Embryonic facial prominence (tissue), 1 donor: ENCODE results near the gene NDUFS7.

Source experiments
- DNase-seq: peaks from one replicate; pipeline ENCODE4 v3.0.0-alpha.2; 2016; ENCODE audit errors: extremely low spot score

The NDUFS7 gene

GRCh38 chr19:1383312-1384084 lies at the start of gene NDUFS7:
Gene NDUFS7, plus strand, starts transcription at chr19:1383907. Its CDS starts 20 bp downstream, at chr19:1383927.
- peak; percentile 85 for DNase-seq

- no peak for DNase-seq
Measured at GRCh38 chr19:1336079-1336684, 47.5 kb upstream of the NDUFS7 start.

- no peak for DNase-seq
Measured at GRCh38 chr19:1340681-1341469, 42.8 kb upstream of the NDUFS7 start.

- no peak for DNase-seq
Measured at GRCh38 chr19:1343041-1343440, 40.7 kb upstream of the NDUFS7 start.

GRCh38 chr19:1349211-1349610 lies 34.5 kb upstream of the NDUFS7 start:
- DNase-seq: no peak

GRCh38 chr19:1350867-1351266 lies 32.8 kb upstream of the NDUFS7 start:
- DNase-seq: no peak

- no peak for DNase-seq
Measured at GRCh38 chr19:1351381-1351851, 32.3 kb upstream of the NDUFS7 start.

GRCh38 chr19:1353144-1353543 lies 30.6 kb upstream of the NDUFS7 start:
- no peak for DNase-seq

- DNase-seq: no peak
Measured at GRCh38 chr19:1354970-1355567, 28.6 kb upstream of the NDUFS7 start.

GRCh38 chr19:1355568-1356507 lies 27.9 kb upstream of the NDUFS7 start:
- no peak for DNase-seq

GRCh38 chr19:1356508-1356865 lies 27.2 kb upstream of the NDUFS7 start:
- DNase-seq: no peak

GRCh38 chr19:1357531-1358109 lies 26.1 kb upstream of the NDUFS7 start:
- DNase-seq: no peak

- no peak for DNase-seq
Measured at GRCh38 chr19:1360126-1360817, 23.4 kb upstream of the NDUFS7 start.

GRCh38 chr19:1360818-1361461 lies 22.8 kb upstream of the NDUFS7 start:
- peak; percentile 34 for DNase-seq

GRCh38 chr19:1361601-1362386 lies 21.9 kb upstream of the NDUFS7 start:
- DNase-seq: no peak

- no peak for DNase-seq
Measured at GRCh38 chr19:1362387-1363257, 21.1 kb upstream of the NDUFS7 start.

- DNase-seq: no peak
Measured at GRCh38 chr19:1363599-1363998, 20.1 kb upstream of the NDUFS7 start.
